ENCODE results near the gene SETD7. TPM values are rescaled to one million over a fixed set of nuclear protein-coding genes. Genes with fewer than 3 reads are reported as not detected.

SETD7 gene
- polyA plus RNA-seq, 1 donor from 2014 or later: 12.0 TPM

- Histone ChIP-seq H3K9me2 (ENCODE audit: insufficient read depth, low read length) (no peaks in the 10 kb centered on the region), H3K9me3 (ENCODE audit: low read length) (no peaks in the 10 kb centered on the region), H3K79me2 (replicated peaks; ENCODE audit: insufficient read depth, low read length) (peaks cover 20% of the 10 kb centered on the region), H3K4me3 (ENCODE audit: low read length) (peak overlapping the region; percentile 95), H2AFZ (ENCODE audit: low read depth, low read length) (no peak overlapping the region), H3F3A (ENCODE audit: insufficient read depth, low read length, poor library complexity, severe bottlenecking) (peaks cover 2% of the 10 kb centered on the region), H3K27me3 (ENCODE audit: insufficient read depth, low read depth, low read length) (peaks cover 23% of the 10 kb centered on the region), H3K4me2 (ENCODE audit: low read length) (peak overlapping the region; percentile 92), H3K9ac (ENCODE audit: low read length) (peak overlapping the region; percentile 92), H4K20me1 (ENCODE audit: insufficient read depth) (no peaks in the 10 kb centered on the region), H3K27ac (ENCODE audit: low read length) (no peak overlapping the region), H3K36me3 (ENCODE audit: insufficient read depth, low read length) (no peaks in the 10 kb centered on the region)
- TF ChIP-seq REST (IDR thresholded peaks at IDR 0.05; ENCODE audit: borderline replicate concordance): no peak
- TF ChIP-seq EP300 (conservative IDR thresholded peaks at IDR 0.05; ENCODE audit: poor library complexity, severe bottlenecking): no peak
- TF ChIP-seq RAD21 (conservative IDR thresholded peaks at IDR 0.05): no peak
- TF ChIP-seq POLR2AphosphoS5 (IDR thresholded peaks at IDR 0.05): no peak
- no peak for TF ChIP-seq CTCF (IDR thresholded peaks at IDR 0.05; ENCODE audit: poor library complexity, severe bottlenecking)
- no peak for TF ChIP-seq EZH2 (IDR thresholded peaks at IDR 0.05; ENCODE audit: borderline replicate concordance, insufficient read depth, low read length, poor library complexity, severe bottlenecking)
- no peak for TF ChIP-seq TAF1 (IDR thresholded peaks at IDR 0.05; ENCODE audit: low read depth)
- TF ChIP-seq MXI1 (conservative IDR thresholded peaks at IDR 0.05; ENCODE audit: poor library complexity, severe bottlenecking): no peak
- TF ChIP-seq SMC3 (conservative IDR thresholded peaks at IDR 0.05; ENCODE audit: poor library complexity): no peak
These were observed 1.6 kb upstream of the SETD7 start for GRCh38 chr4:139557556-139558110.

GRCh38 chr4:139556724-139557555, 921 bp upstream of the SETD7 start:
- H3K9me3 ChIP-seq (ENCODE audit: low read length): no peaks in the 10 kb centered on the region
- peak overlapping the region; percentile 81 for H3K27ac ChIP-seq (ENCODE audit: low read length)
- no peaks in the 10 kb centered on the region for H3K36me3 ChIP-seq (ENCODE audit: insufficient read depth, low read length)
- peaks cover 24% of the 10 kb centered on the region for H3K79me2 ChIP-seq (replicated peaks; ENCODE audit: insufficient read depth, low read length)
- peak overlapping the region; percentile 92 for H3K4me2 ChIP-seq (ENCODE audit: low read length)
- no peaks in the 10 kb centered on the region for H4K20me1 ChIP-seq (ENCODE audit: insufficient read depth)
- peaks cover 23% of the 10 kb centered on the region for H3K27me3 ChIP-seq (ENCODE audit: insufficient read depth, low read depth, low read length)
- H3F3A ChIP-seq (ENCODE audit: insufficient read depth, low read length, poor library complexity, severe bottlenecking): peaks cover 2% of the 10 kb centered on the region
- H3K9ac ChIP-seq (ENCODE audit: low read length): peak overlapping the region; percentile 92
- peak overlapping the region; percentile 95 for H3K4me3 ChIP-seq (ENCODE audit: low read length)
- H3K9me2 ChIP-seq (ENCODE audit: insufficient read depth, low read length): no peaks in the 10 kb centered on the region
- peak overlapping the region; percentile 92 for H2AFZ ChIP-seq (ENCODE audit: low read depth, low read length)
- no peak for TF ChIP-seq CTCF (IDR thresholded peaks at IDR 0.05; ENCODE audit: poor library complexity, severe bottlenecking)
- peak; percentile 68 for TF ChIP-seq MXI1 (conservative IDR thresholded peaks at IDR 0.05; ENCODE audit: poor library complexity, severe bottlenecking)
- TF ChIP-seq REST (IDR thresholded peaks at IDR 0.05; ENCODE audit: borderline replicate concordance): peak; percentile 3
- no peak for TF ChIP-seq EZH2 (IDR thresholded peaks at IDR 0.05; ENCODE audit: borderline replicate concordance, insufficient read depth, low read length, poor library complexity, severe bottlenecking)
- TF ChIP-seq RAD21 (conservative IDR thresholded peaks at IDR 0.05): peak; percentile 35
- peak; percentile 32 for TF ChIP-seq POLR2AphosphoS5 (IDR thresholded peaks at IDR 0.05)
- TF ChIP-seq SMC3 (conservative IDR thresholded peaks at IDR 0.05; ENCODE audit: poor library complexity): peak; percentile 45
- TF ChIP-seq EP300 (conservative IDR thresholded peaks at IDR 0.05; ENCODE audit: poor library complexity, severe bottlenecking): no peak
- no peak for TF ChIP-seq TAF1 (IDR thresholded peaks at IDR 0.05; ENCODE audit: low read depth)
